H9 (cell line): ENCODE data around the gene TFF3. TPM values are rescaled to one million over a fixed set of nuclear protein-coding genes. Genes with fewer than 3 reads are reported as not detected.

ENCODE experiments used
- DNase-seq: peaks from one replicate; pipeline ENCODE4 v3.0.0-alpha.2; 2017
- H2AFZ ChIP-seq: one replicate; pipeline ENCODE4 v1.6.1; 2013; ENCODE audit warnings: mild to moderate bottlenecking, low read length, control low read depth, moderate library complexity
- H2AK5ac ChIP-seq: 2 replicates; pipeline ENCODE4 v1.6.1; 2013; ENCODE audit warnings: low read length, control low read depth, mixed read lengths; ENCODE audit not compliant: insufficient read length
- H2BK120ac ChIP-seq: one replicate; pipeline ENCODE4 v1.6.1; 2013; ENCODE audit warnings: low read depth, mild to moderate bottlenecking, low read length, control low read depth, inconsistent platforms; ENCODE audit not compliant: poor library complexity, severe bottlenecking
- H2BK12ac ChIP-seq: 2 replicates; pipeline ENCODE4 v1.6.1; 2013; ENCODE audit warnings: low read length, control low read depth, mixed read lengths, low read depth; ENCODE audit not compliant: insufficient read length
- H2BK15ac ChIP-seq: 2 replicates; pipeline ENCODE4 v1.6.1; 2013; ENCODE audit warnings: low read depth, low read length, control low read depth
- H2BK20ac ChIP-seq: one replicate; pipeline ENCODE4 v1.6.1; 2013; ENCODE audit warnings: low read depth, mild to moderate bottlenecking, low read length, control low read depth, inconsistent platforms; ENCODE audit not compliant: poor library complexity, severe bottlenecking
- H2BK5ac ChIP-seq: 2 replicates; pipeline ENCODE4 v1.6.1; 2013; ENCODE audit warnings: low read length, control low read depth, mixed read lengths; ENCODE audit not compliant: insufficient read length
- H3K14ac ChIP-seq: 2 replicates; pipeline ENCODE4 v1.6.1; 2013; ENCODE audit warnings: low read length, control low read depth; ENCODE audit not compliant: insufficient read depth
- H3K18ac ChIP-seq: 2 replicates; pipeline ENCODE4 v1.6.1; 2013; ENCODE audit warnings: low read depth, mild to moderate bottlenecking, mixed read lengths, low read length, control low read depth; ENCODE audit not compliant: insufficient read length
- H3K23ac ChIP-seq: 2 replicates; pipeline ENCODE4 v1.6.1; 2013; ENCODE audit warnings: low read length, control low read depth, mixed read lengths, low read depth; ENCODE audit not compliant: insufficient read length
- H3K23me2 ChIP-seq: 2 replicates; pipeline ENCODE4 v1.6.1; 2013; ENCODE audit warnings: low read depth, mild to moderate bottlenecking, mixed read lengths, low read length, control low read depth; ENCODE audit not compliant: insufficient read length, poor library complexity, severe bottlenecking
- H3K27ac ChIP-seq: 2 replicates; pipeline ENCODE4 v1.5.1; 2013; ENCODE audit warnings: low read length, control low read depth, mixed read lengths, low read depth; ENCODE audit not compliant: insufficient read length
- H3K27me3 ChIP-seq: 2 replicates; pipeline ENCODE4 v1.6.1; 2013; ENCODE audit warnings: low read length, control low read depth, inconsistent platforms; ENCODE audit not compliant: insufficient read depth
- H3K4ac ChIP-seq: 2 replicates; pipeline ENCODE4 v1.6.1; 2013; ENCODE audit warnings: low read depth, mild to moderate bottlenecking, control low read depth, inconsistent platforms, low read length, moderate library complexity
- H3K4me1 ChIP-seq: 2 replicates; pipeline ENCODE4 v1.6.1; 2013; ENCODE audit warnings: low read length, control low read depth, inconsistent platforms; ENCODE audit not compliant: insufficient read depth
- H3K4me2 ChIP-seq: 2 replicates; pipeline ENCODE4 v1.6.1; 2013; ENCODE audit warnings: low read length, control low read depth, mixed read lengths; ENCODE audit not compliant: insufficient read length, insufficient read depth
- H3K56ac ChIP-seq: 2 replicates; pipeline ENCODE4 v1.6.1; 2013; ENCODE audit warnings: low read depth, mild to moderate bottlenecking, mixed read lengths, low read length, control low read depth; ENCODE audit not compliant: insufficient read length
- H3K79me1 ChIP-seq: 2 replicates; pipeline ENCODE4 v1.6.1; 2013; ENCODE audit warnings: low read depth, mild to moderate bottlenecking, moderate library complexity, low read length, control low read depth, inconsistent platforms; ENCODE audit not compliant: insufficient read depth, poor library complexity, severe bottlenecking
- H3K79me2 ChIP-seq: 2 replicates; pipeline ENCODE4 v1.6.1; 2013; ENCODE audit warnings: low read length, control low read depth, inconsistent platforms; ENCODE audit not compliant: insufficient read depth
- H3K9ac ChIP-seq: 2 replicates; pipeline ENCODE4 v1.6.1; 2013; ENCODE audit warnings: low read length, control low read depth, mixed read lengths; ENCODE audit not compliant: insufficient read length; ENCODE audit errors: extremely low read depth
- H3K9me3 ChIP-seq: one replicate; pipeline ENCODE4 v1.6.1; 2013; ENCODE audit warnings: low read depth, low read length, inconsistent platforms; ENCODE audit not compliant: control insufficient read depth
- H3T11ph ChIP-seq: one replicate; pipeline ENCODE4 v1.6.1; 2013; ENCODE audit warnings: mild to moderate bottlenecking, low read length, control low read depth, inconsistent platforms
- H4K20me1 ChIP-seq: one replicate; pipeline ENCODE4 v1.6.1; 2013; ENCODE audit not compliant: control insufficient read depth, insufficient read length, insufficient read depth
- H4K5ac ChIP-seq: 2 replicates; pipeline ENCODE4 v1.6.1; 2013; ENCODE audit warnings: low read depth, mild to moderate bottlenecking, mixed read lengths, low read length, control low read depth; ENCODE audit not compliant: insufficient read length
- H4K8ac ChIP-seq: replicated peaks from 2 replicates; pipeline ENCODE4 v1.6.1; 2013; ENCODE audit warnings: low read length, control low read depth, mixed read lengths, low read depth; ENCODE audit not compliant: insufficient read length
- H4K91ac ChIP-seq: 2 replicates; pipeline ENCODE4 v1.6.1; 2013; ENCODE audit warnings: low read depth, mild to moderate bottlenecking, moderate library complexity, mixed read lengths, low read length, control low read depth; ENCODE audit not compliant: insufficient read length
- H3K27ac Mint-ChIP-seq, 3 experiments: 2 replicates in 2 of 3; 3 replicates in 1 of 3; pipeline ENCODE4 v1.8.0; 2020 to 2021; ENCODE audit warnings: mixed read lengths in 3 of 3, mild to moderate bottlenecking in 1 of 3, moderate library complexity in 1 of 3
- H3K27me3 Mint-ChIP-seq: 2 replicates; pipeline ENCODE4 v1.8.0; 2021; ENCODE audit warnings: low read depth, mild to moderate bottlenecking, moderate library complexity, mixed read lengths
- H3K36me3 Mint-ChIP-seq, 3 experiments: 2 replicates in 2 of 3; 3 replicates in 1 of 3; pipeline ENCODE4 v1.8.0; 2020 to 2021; ENCODE audit warnings: low read depth in 3 of 3, mixed read lengths in 3 of 3; ENCODE audit not compliant: insufficient read depth in 1 of 3
- H3K4me1 Mint-ChIP-seq, 2 experiments: 2 replicates each; pipeline ENCODE4 v1.8.0; 2020; ENCODE audit warnings: mixed read lengths in 2 of 2
- H3K4me3 Mint-ChIP-seq, 2 experiments: 2 replicates in 1 of 2; 3 replicates in 1 of 2; pipeline ENCODE4 v1.8.0; 2020 to 2021; ENCODE audit warnings: mild to moderate bottlenecking in 2 of 2, mixed read lengths in 2 of 2, moderate library complexity in 1 of 2
- H3K9me3 Mint-ChIP-seq, 2 experiments: 2 replicates in 1 of 2; 3 replicates in 1 of 2; pipeline ENCODE4 v1.8.0; 2020; ENCODE audit warnings: mild to moderate bottlenecking in 2 of 2, mixed read lengths in 2 of 2, moderate library complexity in 1 of 2
- WGBS: extraction: QIAGEN DNeasy Blood & Tissue Kit; methylation state at CpG from one replicate; pipeline ENCODE4 v1.1.7; 2013; ENCODE audit warnings: missing lambda C conversion rate, low lambda C conversion rate, mixed read lengths; ENCODE audit not compliant: insufficient read length; ENCODE audit errors: extremely low coverage; 5-methylcytosine and 5-hydroxymethylcytosine counted together
- total RNA-seq: library from RNA; stranded (reverse); gene quantifications from 2 replicates; pipeline ENCODE4 v1.2.1, GENCODE V29; 2021
- TF ChIP-seq, protein P1 (sequence below): fragments of 200-600 bp; sonication (generic); conservative IDR thresholded peaks from 3 replicates; pipeline ENCODE4 v1.8.0; 2021; ENCODE audit warnings: antibody characterized with exemption, mild to moderate bottlenecking

TFF3 gene
- total RNA-seq, 1 experiment from 2014 or later: 1.5 TPM

GRCh38 chr21:42310411-42311001 is 4.7 kb downstream of the TFF3 start:
- peaks cover 4% of the 10 kb centered on the region; the same call in 1 of the 2 replicates for H3K4me1 ChIP-seq
- no peak overlapping the region for H3K14ac ChIP-seq
- H2AK5ac ChIP-seq: no peak overlapping the region
- no peaks in the 10 kb centered on the region for H3K27me3 ChIP-seq
- no peak overlapping the region for H2BK120ac ChIP-seq
- no peak overlapping the region for H3K4ac ChIP-seq
- no peak for DNase-seq
- H4K5ac ChIP-seq: no peak overlapping the region
- no peak overlapping the region for H2BK12ac ChIP-seq
- H3K4me3 Mint-ChIP-seq: no peak overlapping the region
- no peak overlapping the region for H2BK5ac ChIP-seq
- no peaks in the 10 kb centered on the region; a peak in 1 of 5 replicates for H3K9me3 Mint-ChIP-seq
- no peak overlapping the region for H3K9ac ChIP-seq
- no peak overlapping the region for H2AFZ ChIP-seq
- no peak overlapping the region for H3K23ac ChIP-seq
- no peak overlapping the region for H3K4me2 ChIP-seq
- no peak overlapping the region for H2BK20ac ChIP-seq
- no peak overlapping the region; a peak in 1 of 7 replicates for H3K27ac Mint-ChIP-seq
- no peaks in the 10 kb centered on the region for H3K9me3 ChIP-seq
- H3K56ac ChIP-seq: no peak overlapping the region
- no peaks in the 10 kb centered on the region for H3K79me2 ChIP-seq
- H4K91ac ChIP-seq: no peak overlapping the region
- H3K36me3 Mint-ChIP-seq: no peaks in the 10 kb centered on the region
- no peak overlapping the region for H3T11ph ChIP-seq
- WGBS: no CpG with 5 or more reads among the region's 12 CpGs
- H4K8ac ChIP-seq: no peak overlapping the region
- H4K20me1 ChIP-seq: no peaks in the 10 kb centered on the region
- H3K4me1 Mint-ChIP-seq: peaks cover 33% of the 10 kb centered on the region in 2 experiments
- H3K27me3 Mint-ChIP-seq: peaks cover 11% of the 10 kb centered on the region
- H3K27ac ChIP-seq: no peak overlapping the region
- H3K18ac ChIP-seq: no peak overlapping the region
- no peaks in the 10 kb centered on the region for H3K79me1 ChIP-seq
- H3K23me2 ChIP-seq: no peaks in the 10 kb centered on the region
- TF ChIP-seq, protein P1, sequence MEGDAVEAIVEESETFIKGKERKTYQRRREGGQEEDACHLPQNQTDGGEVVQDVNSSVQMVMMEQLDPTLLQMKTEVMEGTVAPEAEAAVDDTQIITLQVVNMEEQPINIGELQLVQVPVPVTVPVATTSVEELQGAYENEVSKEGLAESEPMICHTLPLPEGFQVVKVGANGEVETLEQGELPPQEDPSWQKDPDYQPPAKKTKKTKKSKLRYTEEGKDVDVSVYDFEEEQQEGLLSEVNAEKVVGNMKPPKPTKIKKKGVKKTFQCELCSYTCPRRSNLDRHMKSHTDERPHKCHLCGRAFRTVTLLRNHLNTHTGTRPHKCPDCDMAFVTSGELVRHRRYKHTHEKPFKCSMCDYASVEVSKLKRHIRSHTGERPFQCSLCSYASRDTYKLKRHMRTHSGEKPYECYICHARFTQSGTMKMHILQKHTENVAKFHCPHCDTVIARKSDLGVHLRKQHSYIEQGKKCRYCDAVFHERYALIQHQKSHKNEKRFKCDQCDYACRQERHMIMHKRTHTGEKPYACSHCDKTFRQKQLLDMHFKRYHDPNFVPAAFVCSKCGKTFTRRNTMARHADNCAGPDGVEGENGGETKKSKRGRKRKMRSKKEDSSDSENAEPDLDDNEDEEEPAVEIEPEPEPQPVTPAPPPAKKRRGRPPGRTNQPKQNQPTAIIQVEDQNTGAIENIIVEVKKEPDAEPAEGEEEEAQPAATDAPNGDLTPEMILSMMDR: no peak
- H2BK15ac ChIP-seq: no peak overlapping the region
